ENCODE data around the gene SECISBP2. TPM values are rescaled to one million over a fixed set of nuclear protein-coding genes. Genes with fewer than 3 reads are reported as not detected.

The SECISBP2 gene
- total and polyA plus RNA-seq, 2 of the 13 experiments (the other 11 are each of a cell fraction or from before 2014, with no cell fraction given), result 32.4 to 38.0 TPM

GRCh38 chr9:89381308-89381609 is 63.0 kb downstream of the SECISBP2 start:
- no CpG with 5 or more reads among the region's 4 CpGs for WGBS (ENCODE audit: low lambda C conversion rate)
- no peak for TF ChIP-seq ZNF850 (CRISPR knock-in tag; conservative IDR thresholded peaks at IDR 0.05)
- TF ChIP-seq ATF7 (IDR thresholded peaks at IDR 0.05), result no peak
- TF ChIP-seq ATF7 (CRISPR knock-in tag; IDR thresholded peaks at IDR 0.05), result no peak
- TF ChIP-seq NCOA2 (CRISPR knock-in tag; IDR thresholded peaks at IDR 0.05), result no peak
- no peak for TF ChIP-seq SIX1 (CRISPR knock-in tag; IDR thresholded peaks at IDR 0.05; ENCODE audit: borderline replicate concordance)
- TF ChIP-seq CENPX (CRISPR knock-in tag; IDR thresholded peaks at IDR 0.05), result no peak
- no peak for TF ChIP-seq FOXC1 (CRISPR knock-in tag; IDR thresholded peaks at IDR 0.05; ENCODE audit: borderline replicate concordance)
- TF ChIP-seq CHD2 (IDR thresholded peaks at IDR 0.05; ENCODE audit: low read depth, low read length), result no peak
- TF ChIP-seq DNMT3B (CRISPR knock-in tag; conservative IDR thresholded peaks at IDR 0.05), result no peak
- TF ChIP-seq ZFP82 (CRISPR knock-in tag; IDR thresholded peaks at IDR 0.05; ENCODE audit: borderline replicate concordance), result no peak
- no peak for TF ChIP-seq ZNF280D (CRISPR knock-in tag; IDR thresholded peaks at IDR 0.05)
- TF ChIP-seq ZNF343 (CRISPR knock-in tag; IDR thresholded peaks at IDR 0.05), result no peak
- no peak for TF ChIP-seq LRRFIP1 (CRISPR knock-in tag; conservative IDR thresholded peaks at IDR 0.05)
- TF ChIP-seq ZNF737 (CRISPR knock-in tag; IDR thresholded peaks at IDR 0.05; ENCODE audit: borderline replicate concordance), result no peak
- TF ChIP-seq SIN3A (IDR thresholded peaks at IDR 0.05; ENCODE audit: borderline replicate concordance, low read depth, low read length), result no peak
- no peak for TF ChIP-seq ZNF20 (CRISPR knock-in tag; IDR thresholded peaks at IDR 0.05)
- TF ChIP-seq ZSCAN21 (CRISPR knock-in tag; IDR thresholded peaks at IDR 0.05; ENCODE audit: borderline replicate concordance), result no peak
- TF ChIP-seq GABPA (IDR thresholded peaks at IDR 0.05; ENCODE audit: low read depth, low read length), result no peak
- TF ChIP-seq GABPA (CRISPR knock-in tag; IDR thresholded peaks at IDR 0.05; ENCODE audit: low read depth), result no peak
- no peak for TF ChIP-seq IKZF5 (CRISPR knock-in tag; IDR thresholded peaks at IDR 0.05)

More at GRCh38 chr9:89381308-89381609, 63.0 kb downstream of the SECISBP2 start:
- H4K20me1 ChIP-seq (ENCODE audit: insufficient read depth, low read length), result no peaks in the 10 kb centered on the region
- FAIRE-seq, result no peak
- H3K9ac ChIP-seq (ENCODE audit: insufficient read depth, low read depth, low read length), result no peak overlapping the region
- H3K9me3 ChIP-seq (ENCODE audit: low read length), result no peaks in the 10 kb centered on the region
- H3K36me3 ChIP-seq (replicated peaks in 1 of 2; ENCODE audit: control insufficient read depth in 1 of 2, insufficient read depth in 2 of 2, low read length in 2 of 2), result no peaks in the 10 kb centered on the region
- ChIA-PET CTCF (ENCODE audit: low intra/inter-chr PET ratio, low total read pairs) (no interaction called here), POLR2A (no interaction called here)
- BruUV-seq (replicated peaks), result no TSS peak
- intact Hi-C loops (cut with micrococcal nuclease; ENCODE audit: unreplicated experiment) (no loop called here), in situ Hi-C loops (cut with HindIII; ENCODE audit: extremely low pct_ligation_motif_present, low pct_unique_long_range_greater_than_20kb) (no loop called here)
- no peaks in the 10 kb centered on the region for H3K79me2 ChIP-seq (ENCODE audit: insufficient read depth, low read length)
- H2AFZ ChIP-seq (ENCODE audit: low read length), result no peak overlapping the region
- H3K27ac ChIP-seq (ENCODE audit: extremely low read length, insufficient read depth, low read length), result no peak overlapping the region
- peaks cover 1 to 3% of the 10 kb centered on the region in 2 experiments; a peak in 2 of 5 replicates for H3K27me3 ChIP-seq (ENCODE audit: control insufficient read depth in 1 of 2, insufficient read depth in 2 of 2, low read length in 2 of 2)
- peaks cover 6% of the 10 kb centered on the region; the same call in 1 of the 2 replicates for H3K4me1 ChIP-seq (ENCODE audit: insufficient read depth, low read length)
- H3K4me2 ChIP-seq (ENCODE audit: low read depth, low read length), result no peak overlapping the region
- H3K4me3 ChIP-seq (replicated peaks in 1 of 3; ENCODE audit: insufficient read depth in 1 of 3, low read depth in 2 of 3, low read length in 3 of 3), result no peak overlapping the region
- DNase-seq (ENCODE audit: low spot score), result no peak
- ATAC-seq, result no peak
